ENCODE results near the gene FHIT.

DNA sequence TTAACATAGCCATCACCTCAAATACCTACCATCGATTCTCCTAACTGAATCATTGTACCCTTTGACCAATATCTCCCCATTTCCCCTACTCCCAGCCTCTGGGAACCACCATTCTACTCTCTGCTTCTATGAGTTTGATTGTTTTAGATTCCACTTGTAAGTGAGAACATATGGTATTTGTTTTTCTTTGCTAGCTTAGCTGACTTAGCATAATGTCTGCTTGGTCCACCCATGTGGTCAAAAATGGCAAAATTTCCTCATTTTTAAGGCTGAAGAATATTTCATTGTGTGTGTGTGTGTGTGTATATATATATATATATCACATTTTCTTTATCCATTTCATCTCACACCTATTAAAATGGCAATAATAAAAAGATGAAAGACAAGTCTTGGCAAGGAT is 469.3 kb downstream of the FHIT start:
- TF ChIP-seq, protein P1, sequence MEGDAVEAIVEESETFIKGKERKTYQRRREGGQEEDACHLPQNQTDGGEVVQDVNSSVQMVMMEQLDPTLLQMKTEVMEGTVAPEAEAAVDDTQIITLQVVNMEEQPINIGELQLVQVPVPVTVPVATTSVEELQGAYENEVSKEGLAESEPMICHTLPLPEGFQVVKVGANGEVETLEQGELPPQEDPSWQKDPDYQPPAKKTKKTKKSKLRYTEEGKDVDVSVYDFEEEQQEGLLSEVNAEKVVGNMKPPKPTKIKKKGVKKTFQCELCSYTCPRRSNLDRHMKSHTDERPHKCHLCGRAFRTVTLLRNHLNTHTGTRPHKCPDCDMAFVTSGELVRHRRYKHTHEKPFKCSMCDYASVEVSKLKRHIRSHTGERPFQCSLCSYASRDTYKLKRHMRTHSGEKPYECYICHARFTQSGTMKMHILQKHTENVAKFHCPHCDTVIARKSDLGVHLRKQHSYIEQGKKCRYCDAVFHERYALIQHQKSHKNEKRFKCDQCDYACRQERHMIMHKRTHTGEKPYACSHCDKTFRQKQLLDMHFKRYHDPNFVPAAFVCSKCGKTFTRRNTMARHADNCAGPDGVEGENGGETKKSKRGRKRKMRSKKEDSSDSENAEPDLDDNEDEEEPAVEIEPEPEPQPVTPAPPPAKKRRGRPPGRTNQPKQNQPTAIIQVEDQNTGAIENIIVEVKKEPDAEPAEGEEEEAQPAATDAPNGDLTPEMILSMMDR (IDR thresholded peaks at IDR 0.05) = no peak
- TF ChIP-seq EZH2phosphoT487 (IDR thresholded peaks at IDR 0.05) = no peak

All from neural progenitor cell (in vitro differentiated cells).